GM19455 (cell line): Measurements from ENCODE around the gene HOXB2.

Experiments used
- ATAC-seq: cut with Tn5 transposase; IDR thresholded peaks from one replicate; pipeline ENCODE4 v1.9.1; 2021; ENCODE audit not compliant: unreplicated experiment

Gene HOXB2

GRCh38 chr17:48566717-48567116, 21.8 kb upstream of the HOXB2 start:
- no peak for ATAC-seq

GRCh38 chr17:48565925-48566710, 21.2 kb upstream of the HOXB2 start:
- ATAC-seq: no peak

GRCh38 chr17:48565022-48565554, 20.2 kb upstream of the HOXB2 start:
- no peak for ATAC-seq

DNA sequence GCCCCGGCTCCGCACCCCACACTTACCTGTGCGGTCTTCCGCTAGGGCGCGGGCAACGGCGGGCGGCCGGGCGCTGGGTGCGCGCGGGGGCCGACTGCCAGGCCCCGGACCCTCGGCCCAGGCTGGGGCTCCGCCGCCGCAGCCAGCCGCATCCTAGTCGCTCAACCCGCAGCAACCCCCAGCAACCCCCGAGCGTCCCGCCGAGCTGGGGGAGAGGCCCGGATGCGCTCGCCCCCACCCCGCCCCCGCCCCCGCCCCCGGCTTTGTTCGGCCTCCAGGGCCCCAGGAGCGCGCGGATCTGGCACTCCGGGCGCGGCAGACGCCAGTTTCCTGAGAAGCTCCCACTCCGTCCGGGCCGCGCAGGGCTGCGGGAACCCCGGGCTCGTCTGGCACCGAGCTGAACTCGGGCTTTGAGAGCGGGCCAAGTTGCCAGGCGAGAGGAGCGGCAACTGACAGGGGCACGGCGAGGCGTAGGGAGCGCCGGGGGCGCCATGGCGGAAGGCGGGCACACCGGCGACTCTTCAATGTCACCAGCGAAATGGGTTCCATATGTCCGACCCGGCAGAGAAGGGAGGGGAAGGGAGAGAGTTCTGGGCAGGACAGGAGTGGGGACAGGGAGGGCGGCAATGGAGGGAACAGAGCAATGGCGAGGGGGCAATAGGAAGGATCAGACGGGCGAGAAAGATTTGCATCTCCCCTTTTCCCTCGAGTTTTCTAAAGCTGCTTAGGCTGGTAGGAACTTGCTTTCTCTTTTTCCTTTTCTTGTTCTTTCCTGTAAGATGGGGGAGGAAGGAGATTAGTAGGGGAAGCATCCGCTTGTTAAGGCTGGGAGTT, 19.5 kb upstream of the HOXB2 start:
- no peak for ATAC-seq

GRCh38 chr17:48563867-48564187, 18.9 kb upstream of the HOXB2 start:
- ATAC-seq: no peak

- no peak for ATAC-seq
These were observed 18.5 kb upstream of the HOXB2 start for GRCh38 chr17:48563385-48563838.

DNA sequence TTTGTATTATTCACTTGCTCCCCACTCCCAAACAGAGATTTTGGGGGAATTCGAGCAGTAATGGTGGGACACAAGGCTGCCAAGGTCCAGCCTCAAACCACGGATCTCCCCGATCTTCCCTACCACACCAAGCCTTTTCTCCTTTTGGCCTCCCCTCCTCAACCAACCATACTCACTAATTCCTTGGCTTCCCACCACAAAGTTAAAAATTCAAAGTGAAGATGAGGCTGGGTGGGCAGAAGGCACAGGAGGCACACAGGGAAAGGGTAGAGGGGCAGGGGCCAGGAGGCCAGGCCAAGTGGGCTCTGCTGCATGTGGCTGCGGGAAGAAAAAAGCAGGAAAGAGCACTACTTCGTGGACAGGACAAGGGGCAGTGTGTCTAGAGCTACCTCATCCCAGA, 18.0 kb upstream of the HOXB2 start:
- ATAC-seq: no peak

GRCh38 chr17:48561884-48562810, 17.2 kb upstream of the HOXB2 start:
- ATAC-seq: no peak

GRCh38 chr17:48559840-48560817, 15.2 kb upstream of the HOXB2 start:
- no peak for ATAC-seq

- ATAC-seq: no peak
These were observed 14.4 kb upstream of the HOXB2 start for GRCh38 chr17:48559122-48559839.

GRCh38 chr17:48558831-48559121, 13.9 kb upstream of the HOXB2 start:
- ATAC-seq: no peak

DNA sequence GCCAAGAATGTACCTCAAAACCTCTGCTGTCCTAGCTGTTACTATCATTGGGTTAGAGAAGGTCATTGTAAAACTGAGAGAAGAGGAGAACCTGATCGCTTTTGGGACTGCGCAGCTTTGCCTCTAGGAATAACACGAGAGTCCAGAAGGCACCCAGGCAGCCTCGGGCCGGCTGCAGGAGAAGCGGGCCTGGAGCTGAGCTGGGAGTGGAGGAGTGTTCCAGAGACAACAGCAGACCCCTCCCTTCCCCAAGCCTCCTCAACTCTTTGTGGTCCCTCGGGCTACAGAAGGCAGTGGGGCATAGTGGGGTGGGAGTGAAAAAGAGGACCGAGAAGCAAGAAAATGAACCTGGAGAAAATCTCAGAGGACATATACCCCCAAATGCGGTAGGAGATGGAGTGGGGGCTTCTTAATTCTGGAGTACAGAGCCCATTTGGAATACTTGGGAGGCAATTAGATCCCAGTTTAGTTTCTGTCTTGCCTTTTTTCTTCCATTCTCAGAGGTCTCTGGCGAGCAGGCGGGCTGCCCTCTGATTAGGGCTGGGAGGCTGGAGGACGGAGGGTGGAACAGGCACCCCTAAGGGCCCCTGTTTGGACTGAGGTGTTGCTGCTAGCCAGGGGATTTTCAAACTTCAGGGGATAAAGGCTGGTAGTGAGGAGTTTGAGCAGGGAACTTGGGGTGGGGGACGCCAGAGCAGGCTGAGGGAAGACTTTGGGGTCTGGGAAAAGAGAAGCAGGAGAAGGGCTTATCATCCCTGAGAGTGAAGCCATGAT, 13.3 kb upstream of the HOXB2 start:
- ATAC-seq: no peak

DNA sequence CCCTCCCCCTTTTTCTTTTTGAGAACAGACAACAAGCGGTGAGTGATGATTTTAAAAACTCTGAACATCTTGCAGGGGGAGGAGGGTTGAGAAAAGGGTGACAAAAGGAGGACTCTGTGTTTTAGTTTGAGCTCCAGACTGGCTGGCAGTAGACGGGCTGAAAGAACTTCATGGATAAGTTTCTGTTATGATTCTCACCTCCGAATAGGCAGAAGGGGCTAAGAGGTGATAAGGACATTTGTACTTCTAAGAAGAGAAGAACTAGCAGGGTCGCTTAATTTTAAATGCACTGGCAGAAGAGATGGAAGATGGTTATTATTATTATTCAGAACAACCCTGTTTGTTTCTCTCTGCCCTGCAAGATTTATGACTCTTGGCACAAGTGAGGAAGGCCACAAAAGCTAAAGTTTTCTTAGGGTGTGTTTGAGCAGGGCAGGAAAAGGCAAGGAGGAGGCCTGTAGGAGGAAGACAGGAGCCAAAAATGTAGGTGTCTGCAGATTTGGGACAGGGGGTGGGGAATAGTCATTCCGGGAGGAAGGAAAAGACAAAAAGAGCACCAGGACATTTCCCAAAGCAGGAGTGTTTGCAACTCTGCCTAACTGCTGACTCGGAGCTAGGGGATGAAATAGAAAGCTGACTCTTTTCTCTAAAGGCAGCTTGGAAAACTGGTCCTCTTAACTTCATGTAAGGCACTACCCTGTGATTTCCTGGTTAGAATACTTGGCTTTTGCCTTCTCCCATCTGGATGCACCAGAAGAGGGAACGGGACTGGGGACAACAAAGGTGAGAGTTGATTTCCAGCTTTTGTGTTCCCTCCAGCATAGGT, 11.9 kb upstream of the HOXB2 start:
- no peak for ATAC-seq

DNA sequence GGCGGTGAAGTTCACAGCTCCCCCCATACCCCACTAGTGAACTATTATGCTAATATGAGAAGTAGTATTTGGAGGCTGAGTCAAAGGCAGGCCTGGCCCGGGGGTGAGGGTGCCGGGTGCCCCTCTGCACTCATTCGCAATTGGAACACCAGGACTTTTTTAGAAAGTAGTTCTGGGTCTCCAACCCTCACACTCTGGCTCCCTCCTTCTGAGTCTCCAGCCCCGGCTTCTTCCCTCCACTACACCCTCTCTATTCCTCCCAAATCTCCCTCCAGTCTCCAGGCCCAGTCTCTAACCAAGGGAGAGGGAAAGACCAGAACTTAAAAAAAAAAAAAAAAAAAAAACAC, 11.3 kb upstream of the HOXB2 start:
- no peak for ATAC-seq

- no peak for ATAC-seq
These were observed 10.6 kb upstream of the HOXB2 start for GRCh38 chr17:48555258-48556228.

DNA sequence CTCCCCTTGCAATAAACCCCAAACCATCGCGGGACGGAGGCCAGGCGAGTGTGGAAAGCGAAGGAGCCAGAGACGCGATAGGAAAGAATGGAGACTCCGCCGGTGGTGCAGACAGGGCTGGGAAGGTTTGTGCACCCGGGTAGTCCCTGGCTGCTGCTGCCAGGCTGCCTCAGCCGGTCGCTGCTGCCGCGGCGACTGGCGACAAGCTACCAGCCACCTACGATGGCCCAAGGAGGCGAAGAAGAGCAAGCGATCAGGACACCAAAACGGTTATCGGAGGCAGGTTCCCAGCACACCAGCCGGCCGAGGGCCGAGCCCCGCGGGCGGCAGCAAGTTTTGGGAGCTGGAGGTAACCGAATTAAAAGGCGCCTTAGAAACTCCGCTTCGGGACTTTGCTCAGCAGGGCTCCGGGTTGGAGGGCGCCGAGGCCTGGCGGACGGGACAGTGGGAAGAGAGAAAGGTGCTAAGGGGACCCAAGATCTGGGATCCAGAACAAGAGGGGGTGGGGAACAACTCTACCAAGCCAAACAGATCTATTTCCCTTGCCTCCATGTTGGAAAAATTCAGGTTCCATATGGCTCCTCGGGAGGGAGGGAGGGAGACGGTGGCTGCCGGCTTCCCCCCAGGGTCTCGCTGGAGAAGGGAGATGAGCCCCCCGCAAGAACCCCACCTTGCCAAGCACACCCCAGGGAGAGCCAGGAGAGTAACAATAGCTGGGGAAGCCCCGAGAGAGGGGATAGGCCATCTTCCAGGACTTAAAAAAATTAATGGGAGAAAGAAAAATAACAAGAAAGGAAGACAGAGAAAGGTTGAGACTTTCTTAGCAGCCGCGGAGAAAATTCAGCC, 9.7 kb upstream of the HOXB2 start:
- no peak for ATAC-seq
